Germinal center (tissue), 1 donor: ENCODE measurements around the gene ZG16.

ENCODE experiments used
- DNase-seq: peaks from one replicate; pipeline ENCODE4 v3.0.0; 2012; ENCODE audit warnings: mixed read lengths, low spot score

ZG16 gene

DNA sequence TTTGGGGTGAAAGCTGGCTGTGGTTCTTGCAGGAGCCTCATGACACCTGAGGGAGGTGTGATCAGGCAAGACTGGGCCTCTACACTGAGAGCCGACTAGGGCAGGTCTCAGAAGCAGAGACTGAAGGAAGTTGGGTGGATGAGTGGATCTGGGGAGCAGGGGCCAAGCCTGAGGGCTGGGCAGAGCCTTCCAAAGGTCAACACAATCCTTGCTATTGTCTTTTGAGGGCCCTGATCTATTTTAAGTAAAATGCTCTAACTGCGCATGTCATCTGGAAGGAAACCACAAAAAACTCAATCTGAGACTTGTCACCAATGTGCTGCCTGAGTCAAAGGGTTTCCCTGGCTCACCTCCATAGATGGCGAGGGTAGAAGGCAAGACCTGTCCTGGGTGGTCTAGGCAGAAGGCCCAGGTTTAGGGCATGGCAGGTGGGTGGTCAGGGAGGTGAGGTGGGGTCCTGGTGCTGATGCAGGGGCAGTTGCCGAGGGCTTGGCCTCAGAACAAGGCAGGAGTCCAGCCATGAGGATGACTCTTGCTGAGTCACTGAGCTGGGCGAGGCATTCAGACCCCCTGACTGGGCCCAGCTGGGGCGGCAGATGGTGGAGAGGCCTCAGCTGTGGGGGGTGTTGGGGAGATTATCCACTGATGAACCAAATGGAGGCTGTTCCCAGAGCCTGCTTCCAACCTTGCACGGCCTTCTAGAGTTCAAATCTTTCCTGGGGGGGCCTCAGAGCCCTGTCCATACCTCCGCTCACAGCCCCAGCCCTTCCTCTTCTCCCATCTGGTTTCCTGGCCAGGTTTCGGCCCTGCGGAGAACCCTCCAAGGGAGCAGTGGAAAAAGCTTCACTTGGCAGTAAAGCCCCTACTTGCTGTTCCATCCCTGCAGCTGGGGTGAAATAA is 47.3 kb downstream of the ZG16 start:
- DNase-seq = no peak

GRCh38 chr16:29826342-29826695 is 48.3 kb downstream of the ZG16 start:
- no peak for DNase-seq

DNA sequence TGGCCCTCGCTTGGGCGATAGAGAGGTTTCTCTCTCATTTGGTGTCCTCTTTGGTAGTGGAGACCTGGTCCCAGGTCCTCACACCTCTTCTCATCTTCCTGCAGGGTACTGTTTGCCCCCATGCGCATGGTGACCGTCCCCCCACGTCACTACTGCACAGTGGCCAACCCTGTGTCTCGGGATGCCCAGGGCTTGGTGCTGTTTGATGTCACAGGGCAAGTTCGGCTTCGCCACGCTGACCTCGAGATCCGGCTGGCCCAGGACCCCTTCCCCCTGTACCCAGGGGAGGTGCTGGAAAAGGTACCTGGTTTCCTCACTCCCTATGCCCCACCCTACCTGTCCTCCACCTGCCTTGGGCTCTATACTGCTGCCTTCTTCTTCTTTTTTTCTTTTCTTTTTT is 52.7 kb downstream of the ZG16 start:
- DNase-seq = no peak

DNA sequence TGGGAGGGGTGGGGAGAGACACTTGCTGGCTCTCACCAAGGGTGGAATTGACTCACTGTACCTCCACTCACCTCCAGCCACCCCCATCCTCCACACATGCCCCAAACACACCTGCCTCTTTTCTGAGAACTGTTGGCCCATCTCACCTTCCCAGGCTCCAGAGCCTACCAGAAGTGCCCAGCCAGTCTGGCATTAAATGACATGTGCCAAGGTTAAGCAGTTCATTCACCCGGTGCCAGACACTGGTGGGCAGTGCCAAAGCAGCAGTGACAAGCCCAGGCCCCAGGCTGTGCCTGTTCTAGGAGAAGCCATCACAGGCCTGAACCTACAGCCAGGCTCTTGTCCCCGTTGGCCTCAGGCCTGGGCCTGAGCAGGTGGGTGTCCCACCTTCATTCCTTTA is 53.4 kb downstream of the ZG16 start:
- no peak for DNase-seq
